ENCODE data around the gene DNAI1.

DNA sequence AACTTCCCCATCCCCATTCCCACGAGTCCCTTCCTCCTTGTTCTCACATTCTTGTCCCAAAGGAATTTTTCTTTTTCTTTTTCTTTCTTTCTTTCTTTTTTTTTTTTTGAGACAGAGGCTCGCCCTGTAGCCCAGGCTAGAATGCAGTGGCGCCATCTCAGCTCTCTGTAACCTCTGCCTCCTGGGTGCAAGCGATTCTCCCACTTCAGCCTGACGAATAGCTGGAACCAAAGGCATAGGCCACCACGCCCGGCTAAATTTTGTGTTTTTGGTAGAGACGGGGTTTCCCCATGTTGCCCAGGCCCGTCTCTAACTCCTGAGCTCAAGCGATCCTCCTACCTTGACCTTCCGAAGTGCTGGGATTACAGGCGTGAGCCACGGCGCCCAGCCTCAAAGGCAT, 751 bp downstream of the DNAI1 start:
- TF ChIP-seq, protein P1, sequence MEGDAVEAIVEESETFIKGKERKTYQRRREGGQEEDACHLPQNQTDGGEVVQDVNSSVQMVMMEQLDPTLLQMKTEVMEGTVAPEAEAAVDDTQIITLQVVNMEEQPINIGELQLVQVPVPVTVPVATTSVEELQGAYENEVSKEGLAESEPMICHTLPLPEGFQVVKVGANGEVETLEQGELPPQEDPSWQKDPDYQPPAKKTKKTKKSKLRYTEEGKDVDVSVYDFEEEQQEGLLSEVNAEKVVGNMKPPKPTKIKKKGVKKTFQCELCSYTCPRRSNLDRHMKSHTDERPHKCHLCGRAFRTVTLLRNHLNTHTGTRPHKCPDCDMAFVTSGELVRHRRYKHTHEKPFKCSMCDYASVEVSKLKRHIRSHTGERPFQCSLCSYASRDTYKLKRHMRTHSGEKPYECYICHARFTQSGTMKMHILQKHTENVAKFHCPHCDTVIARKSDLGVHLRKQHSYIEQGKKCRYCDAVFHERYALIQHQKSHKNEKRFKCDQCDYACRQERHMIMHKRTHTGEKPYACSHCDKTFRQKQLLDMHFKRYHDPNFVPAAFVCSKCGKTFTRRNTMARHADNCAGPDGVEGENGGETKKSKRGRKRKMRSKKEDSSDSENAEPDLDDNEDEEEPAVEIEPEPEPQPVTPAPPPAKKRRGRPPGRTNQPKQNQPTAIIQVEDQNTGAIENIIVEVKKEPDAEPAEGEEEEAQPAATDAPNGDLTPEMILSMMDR (conservative IDR thresholded peaks at IDR 0.05; ENCODE audit: low read depth, low read length) = no peak
- TF ChIP-seq EZH2 (IDR thresholded peaks at IDR 0.05; ENCODE audit: low read length, unreplicated experiment) (no peak), EZH2phosphoT487 (IDR thresholded peaks at IDR 0.05; ENCODE audit: borderline replicate concordance, low read length) (no peak)

Data from PC-3 (cell line).